Sigmoid colon (tissue), 4 donors: ENCODE data around the gene CASP2.

ENCODE experiments used
- EP300 ChIP-seq, 4 donors: sonication (generic); formaldehyde crosslinking; IDR thresholded peaks; one replicate each; pipeline ENCODE4 v1.6.1; 2017; ENCODE audit warnings: antibody characterized with exemption in 4 of 4
- POLR2A ChIP-seq, 2 donors: fragments of 450-650 bp; IDR thresholded peaks; one replicate each; pipeline ENCODE4 v1.6.1; 2016; ENCODE audit warnings: antibody characterized with exemption in 2 of 2, mild to moderate bottlenecking in 2 of 2, moderate library complexity in 2 of 2
- POLR2AphosphoS5 ChIP-seq, 4 donors: sonication (generic); formaldehyde crosslinking; IDR thresholded peaks; one replicate each; pipeline ENCODE4 v1.6.1; 2017; ENCODE audit warnings: antibody characterized with exemption in 4 of 4
- TF ChIP-seq, protein P1 (sequence below), 4 experiments: fragments of 450-650 bp in 3 of 4; fragments of 200-600 bp in 1 of 4; IDR thresholded peaks; one replicate each; pipeline ENCODE4 v1.5.1; 2016 to 2019; ENCODE audit warnings: antibody characterized with exemption in 4 of 4, mild to moderate bottlenecking in 3 of 4, moderate library complexity in 2 of 4

DNA sequence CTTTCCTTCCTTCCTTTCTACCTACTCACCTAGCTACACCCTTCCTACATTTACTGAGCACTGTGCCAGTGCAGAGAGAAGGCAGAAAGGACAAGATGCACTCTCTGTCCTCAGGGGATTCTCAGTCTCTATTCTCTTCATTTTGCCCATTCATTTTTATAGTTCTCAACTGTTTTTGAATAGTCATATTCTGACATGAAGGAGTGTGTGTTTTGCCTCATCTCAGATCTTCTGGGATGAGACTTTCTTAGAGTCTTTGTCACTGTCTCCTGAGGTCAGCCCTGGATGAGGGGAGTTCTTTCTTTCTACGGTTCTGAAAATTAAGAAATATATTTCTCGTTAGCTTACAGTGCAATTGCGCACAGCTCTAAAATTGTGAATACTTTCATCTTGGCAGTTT, 49.1 kb downstream of the CASP2 start:
- TF ChIP-seq, protein P1, sequence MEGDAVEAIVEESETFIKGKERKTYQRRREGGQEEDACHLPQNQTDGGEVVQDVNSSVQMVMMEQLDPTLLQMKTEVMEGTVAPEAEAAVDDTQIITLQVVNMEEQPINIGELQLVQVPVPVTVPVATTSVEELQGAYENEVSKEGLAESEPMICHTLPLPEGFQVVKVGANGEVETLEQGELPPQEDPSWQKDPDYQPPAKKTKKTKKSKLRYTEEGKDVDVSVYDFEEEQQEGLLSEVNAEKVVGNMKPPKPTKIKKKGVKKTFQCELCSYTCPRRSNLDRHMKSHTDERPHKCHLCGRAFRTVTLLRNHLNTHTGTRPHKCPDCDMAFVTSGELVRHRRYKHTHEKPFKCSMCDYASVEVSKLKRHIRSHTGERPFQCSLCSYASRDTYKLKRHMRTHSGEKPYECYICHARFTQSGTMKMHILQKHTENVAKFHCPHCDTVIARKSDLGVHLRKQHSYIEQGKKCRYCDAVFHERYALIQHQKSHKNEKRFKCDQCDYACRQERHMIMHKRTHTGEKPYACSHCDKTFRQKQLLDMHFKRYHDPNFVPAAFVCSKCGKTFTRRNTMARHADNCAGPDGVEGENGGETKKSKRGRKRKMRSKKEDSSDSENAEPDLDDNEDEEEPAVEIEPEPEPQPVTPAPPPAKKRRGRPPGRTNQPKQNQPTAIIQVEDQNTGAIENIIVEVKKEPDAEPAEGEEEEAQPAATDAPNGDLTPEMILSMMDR (IDR thresholded peaks at IDR 0.05) = no peak
- TF ChIP-seq POLR2A (IDR thresholded peaks at IDR 0.05) (no peak), POLR2AphosphoS5 (IDR thresholded peaks at IDR 0.05) (no peak), EP300 (IDR thresholded peaks at IDR 0.05) (no peak)
